GM18526 (cell line): ENCODE data around the gene KIRREL3.

ENCODE experiments used
- POLR2A ChIP-seq: IDR thresholded peaks from 3 replicates; pipeline ENCODE4 v1.6.1; 2011; ENCODE audit not compliant: insufficient read length; ENCODE audit errors: extremely low read depth

The KIRREL3 gene

GRCh38 chr11:126507646-126508045 is 492.9 kb downstream of the KIRREL3 start:
- TF ChIP-seq POLR2A, result no peak

DNA sequence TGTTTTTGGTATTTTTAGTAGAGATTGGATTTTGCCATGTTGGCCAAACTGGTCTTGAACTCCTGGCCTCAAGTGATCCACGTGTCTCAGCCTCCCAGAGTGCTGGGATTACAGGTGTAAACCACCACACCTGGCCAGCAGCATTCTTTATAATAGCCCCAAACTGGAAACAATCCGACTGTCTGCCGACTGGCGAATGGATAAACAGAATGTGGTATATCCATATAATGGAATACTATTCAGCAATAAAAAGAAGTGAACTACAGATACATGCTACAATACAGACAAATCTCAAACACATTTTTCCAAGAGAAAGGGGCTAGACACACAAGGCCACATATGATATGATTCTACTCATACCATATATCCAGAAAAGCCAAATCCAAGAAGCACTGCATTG is 493.8 kb downstream of the KIRREL3 start:
- no peak for TF ChIP-seq POLR2A

- no peak for TF ChIP-seq POLR2A
These were observed 497.6 kb downstream of the KIRREL3 start for GRCh38 chr11:126502982-126503381.

GRCh38 chr11:126502159-126502558 is 498.4 kb downstream of the KIRREL3 start:
- TF ChIP-seq POLR2A, result no peak

DNA sequence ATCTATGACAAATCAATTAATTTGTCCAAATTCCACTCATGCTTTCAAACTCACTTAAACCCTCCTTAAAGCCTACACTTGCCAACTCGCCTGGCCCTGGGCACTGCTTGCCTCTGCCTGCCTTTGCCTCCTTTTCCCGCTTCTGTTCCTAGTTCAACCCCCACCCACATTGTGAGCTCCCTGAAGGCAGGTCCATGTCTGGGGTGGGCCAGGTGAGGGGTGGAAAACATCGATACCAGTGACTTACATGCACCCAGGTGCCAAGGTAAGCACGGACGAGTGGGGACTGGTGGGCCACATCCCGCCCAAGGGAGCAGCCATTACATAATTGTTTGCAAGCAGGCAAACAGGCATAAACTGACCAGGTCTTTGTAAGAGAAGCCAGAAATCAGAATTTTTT is 498.9 kb downstream of the KIRREL3 start:
- TF ChIP-seq POLR2A, result no peak

GRCh38 chr11:126500981-126501380 is 499.6 kb downstream of the KIRREL3 start:
- no peak for TF ChIP-seq POLR2A

DNA sequence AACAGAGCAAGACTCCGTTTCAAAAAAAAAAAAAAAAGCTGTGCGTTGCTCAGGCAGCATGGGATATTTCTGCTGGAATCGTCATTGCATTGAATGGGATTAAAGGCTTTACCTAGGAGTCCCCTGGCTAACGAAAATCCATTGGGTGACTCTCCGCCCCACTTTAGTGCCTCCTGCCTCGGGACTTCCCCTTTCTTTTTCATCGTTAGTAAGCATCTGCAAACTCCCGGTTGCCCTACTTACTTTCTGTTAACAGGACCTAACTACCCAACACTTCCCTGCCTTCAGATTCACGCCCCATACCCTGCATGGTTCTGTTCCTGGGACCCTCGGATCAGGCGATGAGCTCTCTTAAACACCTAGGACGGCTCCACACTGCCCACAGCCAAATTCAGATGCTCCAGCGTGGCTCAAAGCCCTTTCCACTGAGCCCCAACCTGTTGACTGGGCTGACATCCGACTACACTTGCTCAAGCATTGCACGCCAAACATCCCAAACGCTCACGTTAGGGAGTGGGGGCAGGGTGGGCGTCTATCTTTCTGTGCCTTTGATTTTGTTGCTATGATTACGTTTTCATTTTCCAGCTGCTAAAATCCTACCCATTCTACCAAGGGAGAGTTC is 501.3 kb downstream of the KIRREL3 start:
- no peak for TF ChIP-seq POLR2A

- TF ChIP-seq POLR2A, result no peak
These were observed 502.3 kb downstream of the KIRREL3 start for GRCh38 chr11:126498281-126498680.

GRCh38 chr11:126497581-126498122 is 502.9 kb downstream of the KIRREL3 start:
- no peak for TF ChIP-seq POLR2A

GRCh38 chr11:126496576-126497337 is 503.8 kb downstream of the KIRREL3 start:
- no peak for TF ChIP-seq POLR2A

- no peak for TF ChIP-seq POLR2A
These were observed 505.0 kb downstream of the KIRREL3 start for GRCh38 chr11:126495281-126496220.

DNA sequence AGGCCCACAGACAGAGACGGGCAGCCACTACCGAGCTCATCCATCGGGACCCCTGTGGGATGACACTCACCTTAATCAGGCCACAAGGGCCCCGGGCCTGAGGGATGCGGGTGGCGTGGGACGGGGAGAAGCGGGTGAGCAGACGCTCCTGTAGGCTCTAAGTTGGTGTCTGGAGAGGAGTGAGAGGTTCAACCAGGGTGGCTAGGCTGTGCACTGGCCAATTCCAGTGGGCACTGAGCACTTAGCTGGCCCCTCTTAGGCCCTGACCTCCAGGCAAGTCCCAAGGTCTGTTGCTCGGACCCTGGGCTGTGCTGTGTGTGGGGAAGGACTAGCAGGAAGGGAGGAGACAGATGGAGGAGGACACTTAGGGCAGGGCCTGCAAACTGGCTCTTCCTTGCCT is 505.7 kb downstream of the KIRREL3 start:
- TF ChIP-seq POLR2A, result no peak

DNA sequence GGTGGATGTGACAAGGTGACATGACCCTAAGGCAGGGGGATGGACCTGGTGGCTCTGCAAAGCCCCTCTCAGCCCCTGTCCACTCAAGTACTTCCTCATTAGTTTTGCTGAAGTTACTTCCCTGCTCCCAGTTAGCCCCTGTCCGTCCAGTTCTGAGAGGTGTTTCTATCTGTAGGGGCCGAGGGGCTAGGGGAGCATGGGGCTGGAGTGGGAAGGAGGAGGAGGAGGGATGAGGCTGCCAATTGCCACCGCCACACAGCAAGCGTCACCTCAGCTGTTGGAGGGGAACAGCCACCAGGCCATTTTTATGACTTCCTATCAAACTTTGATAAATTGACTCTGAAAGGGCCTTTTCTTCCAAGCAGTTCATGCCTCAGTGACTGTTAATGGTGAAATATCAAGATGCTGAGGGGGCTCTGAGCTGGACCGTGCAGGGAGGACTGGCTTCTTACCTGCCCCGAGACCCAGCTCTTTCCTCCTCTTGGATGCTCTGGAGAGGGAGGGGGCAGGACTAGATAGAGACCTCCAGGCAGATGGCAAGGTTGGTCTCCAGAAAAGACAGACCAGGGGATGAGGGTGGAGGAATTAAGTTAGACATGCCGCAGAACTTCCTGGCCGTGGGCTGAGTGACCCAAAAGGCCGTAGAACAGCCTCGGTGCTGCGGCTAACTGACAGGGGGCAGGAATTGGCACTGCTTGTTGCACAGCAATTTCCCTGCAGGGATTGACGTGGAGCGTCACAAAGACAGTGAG is 508.1 kb downstream of the KIRREL3 start:
- TF ChIP-seq POLR2A, result no peak

GRCh38 chr11:126491092-126491491 is 509.5 kb downstream of the KIRREL3 start:
- no peak for TF ChIP-seq POLR2A
